NCI-H1048 (cell line): Measurements from ENCODE around the gene LARP4B.

Source experiments
- DNase-seq: peaks from one replicate; lab custom pipeline; 2025; lab: John Stamatoyannopoulos, UW

LARP4B gene

GRCh38 chr10:931326-932318, at the start of gene LARP4B:
Gene LARP4B, minus strand, starts transcription at chr10:931705. Its CDS starts 45,984 bp downstream, at chr10:885721.
- peak; percentile 91 for DNase-seq

GRCh38 chr10:980468-981093, 49.1 kb upstream of the LARP4B start:
- no peak for DNase-seq

GRCh38 chr10:978826-979421, 47.4 kb upstream of the LARP4B start:
- no peak for DNase-seq

- DNase-seq, result no peak
These were observed 44.8 kb upstream of the LARP4B start for GRCh38 chr10:976316-976715.

GRCh38 chr10:974785-975074, 43.2 kb upstream of the LARP4B start:
- no peak for DNase-seq

GRCh38 chr10:974038-974784, 42.7 kb upstream of the LARP4B start:
- no peak for DNase-seq

- no peak for DNase-seq
These were observed 41.3 kb upstream of the LARP4B start for GRCh38 chr10:972763-973162.

GRCh38 chr10:971613-972012, 40.1 kb upstream of the LARP4B start:
- DNase-seq, result no peak

GRCh38 chr10:971150-971542, 39.6 kb upstream of the LARP4B start:
- DNase-seq, result no peak

GRCh38 chr10:970311-971149, 39.0 kb upstream of the LARP4B start:
- no peak for DNase-seq

- DNase-seq, result no peak
These were observed 38.1 kb upstream of the LARP4B start for GRCh38 chr10:969473-970150.

- no peak for DNase-seq
These were observed 37.2 kb upstream of the LARP4B start for GRCh38 chr10:968546-969199.

- DNase-seq, result no peak
These were observed 35.1 kb upstream of the LARP4B start for GRCh38 chr10:966466-967235.

GRCh38 chr10:964988-965417, 33.5 kb upstream of the LARP4B start:
- DNase-seq, result no peak

- DNase-seq, result no peak
These were observed 32.9 kb upstream of the LARP4B start for GRCh38 chr10:964321-964987.

GRCh38 chr10:963655-964054, 32.1 kb upstream of the LARP4B start:
- DNase-seq, result no peak

- DNase-seq, result no peak
These were observed 31.7 kb upstream of the LARP4B start for GRCh38 chr10:963186-963585.

- DNase-seq, result no peak
These were observed 30.8 kb upstream of the LARP4B start for GRCh38 chr10:962342-962741.

GRCh38 chr10:958856-959255, 27.4 kb upstream of the LARP4B start:
- DNase-seq, result no peak
